MCF 10A (cell line): ENCODE measurements around the gene ARHGAP31. TPM values are rescaled to one million over a fixed set of nuclear protein-coding genes. Genes with fewer than 3 reads are reported as not detected.

ENCODE experiments used
- BruUV-seq: library from RNA; stranded (reverse); fragments of 400-500 nt; replicated peaks from 2 replicates; lab custom pipeline; 2021; lab: Mats Ljungman, UMichigan
- CTCF ChIA-PET: fragments of 300-600 bp; sonication (Branson Sonifier 250); formaldehyde crosslinking; extraction: SDS; loops from one replicate; lab custom pipeline; 2021; ENCODE audit warnings: antibody characterized with exemption, inconsistent platforms; lab: Yijun Ruan, JAX
- POLR2A ChIA-PET: fragments of 300-600, 350-650 bp; sonication (Branson Sonifier 250); formaldehyde crosslinking; extraction: SDS; loops from one replicate; lab custom pipeline; 2020; ENCODE audit warnings: antibody characterized with exemption, inconsistent platforms; lab: Yijun Ruan, JAX
- DNase-seq: peaks from one replicate; pipeline ENCODE4 v3.0.0-alpha.2; 2018; ENCODE audit not compliant: unreplicated experiment
- H3K27ac Mint-ChIP-seq: one replicate; pipeline ENCODE4 v1.8.0; 2022; ENCODE audit warnings: mild to moderate bottlenecking, low read depth, mixed read lengths; ENCODE audit not compliant: unreplicated experiment
- H3K27me3 Mint-ChIP-seq: one replicate; pipeline ENCODE4 v1.8.0; 2022; ENCODE audit warnings: mixed read lengths; ENCODE audit not compliant: insufficient read depth, unreplicated experiment
- H3K36me3 Mint-ChIP-seq: one replicate; pipeline ENCODE4 v1.8.0; 2022; ENCODE audit warnings: mild to moderate bottlenecking, moderate library complexity, mixed read lengths; ENCODE audit not compliant: insufficient read depth, unreplicated experiment
- H3K4me1 Mint-ChIP-seq: one replicate; pipeline ENCODE4 v1.8.0; 2022; ENCODE audit warnings: mixed read lengths; ENCODE audit not compliant: insufficient read depth, unreplicated experiment
- H3K4me3 Mint-ChIP-seq: one replicate; pipeline ENCODE4 v1.8.0; 2022; ENCODE audit warnings: mild to moderate bottlenecking, moderate library complexity, mixed read lengths; ENCODE audit not compliant: unreplicated experiment
- H3K9me3 Mint-ChIP-seq: one replicate; pipeline ENCODE4 v1.8.0; 2022; ENCODE audit warnings: mixed read lengths; ENCODE audit not compliant: unreplicated experiment
- CTCF ChIP-seq: fragments of 200-600 bp; IDR thresholded peaks from one replicate; pipeline ENCODE4 v1.8.0; 2022; ENCODE audit warnings: antibody characterized with exemption, mild to moderate bottlenecking; ENCODE audit not compliant: unreplicated experiment
- intact Hi-C: fragments of 100-400 bp; cut with micrococcal nuclease; formaldehyde crosslinking; loops from 2 replicates; pipeline ENCODE4 v1.14.1; 2022
- total RNA-seq: library from RNA; stranded (reverse); gene quantifications from 2 replicates; pipeline ENCODE4 v1.2.3, GENCODE V29; 2022

Gene ARHGAP31
- total RNA-seq, 1 experiment from 2014 or later: 4.4 TPM

- H3K9me3 Mint-ChIP-seq: no peaks in the 10 kb centered on the region
- peaks cover 12% of the 10 kb centered on the region for H3K4me1 Mint-ChIP-seq
- no peak for DNase-seq
- no peaks in the 10 kb centered on the region for H3K27me3 Mint-ChIP-seq
- TF ChIP-seq CTCF: no peak
- intact Hi-C loops: no loop called here
- H3K36me3 Mint-ChIP-seq: no peaks in the 10 kb centered on the region
- no peak overlapping the region for H3K27ac Mint-ChIP-seq
- ChIA-PET CTCF (interaction anchor here (0.6 to 1.6 kb wide), 3 partner anchors 21 to 279 kb away, joined by 3 to 6 read pairs (median 4); no protein-coding TSS in a partner anchor), POLR2A (interaction anchor here (0.6 to 1.6 kb wide), 2 partner anchors 11 to 1677 kb away, joined by 3 read pairs; no protein-coding TSS in a partner anchor)
- no peak overlapping the region for H3K4me3 Mint-ChIP-seq
- BruUV-seq: no TSS peak
Observed at GRCh38 chr3:119315600-119316312, 21.6 kb downstream of the ARHGAP31 start.

GRCh38 chr3:119316313-119316670, 22.1 kb downstream of the ARHGAP31 start:
- ChIA-PET POLR2A (interaction anchor here (0.6 to 1.6 kb wide), 2 partner anchors 12 to 1678 kb away, joined by 3 read pairs; no protein-coding TSS in a partner anchor), CTCF (interaction anchor here (0.6 to 1.0 kb wide), 3 partner anchors 21 to 279 kb away, joined by 3 to 4 read pairs (median 4); no protein-coding TSS in a partner anchor)
- DNase-seq: no peak
- H3K27ac Mint-ChIP-seq: no peak overlapping the region
- intact Hi-C loops: no loop called here
- H3K27me3 Mint-ChIP-seq: no peaks in the 10 kb centered on the region
- H3K36me3 Mint-ChIP-seq: no peaks in the 10 kb centered on the region
- H3K9me3 Mint-ChIP-seq: no peaks in the 10 kb centered on the region
- no peak for TF ChIP-seq CTCF
- H3K4me3 Mint-ChIP-seq: no peak overlapping the region
- no TSS peak for BruUV-seq
- H3K4me1 Mint-ChIP-seq: peaks cover 7% of the 10 kb centered on the region

GRCh38 chr3:119318876-119319275, 24.7 kb downstream of the ARHGAP31 start:
- CTCF ChIA-PET: no interaction called here

More at GRCh38 chr3:119318876-119319275, 24.7 kb downstream of the ARHGAP31 start:
- Mint-ChIP-seq H3K4me3 (no peak overlapping the region), H3K36me3 (no peaks in the 10 kb centered on the region), H3K4me1 (no peaks in the 10 kb centered on the region), H3K9me3 (no peaks in the 10 kb centered on the region), H3K27ac (no peak overlapping the region), H3K27me3 (no peaks in the 10 kb centered on the region)
- intact Hi-C loops: no loop called here
- POLR2A ChIA-PET: interaction anchor here (0.7 kb wide), 1 partner anchor 180 kb away, joined by 3 read pairs; no protein-coding TSS in a partner anchor
- no peak for TF ChIP-seq CTCF
- no TSS peak for BruUV-seq
- no peak for DNase-seq
